GM12801 (cell line): ENCODE measurements around the gene GRID1.

ENCODE experiments used
- CTCF ChIP-seq: IDR thresholded peaks from one replicate; pipeline ENCODE4 v1.5.1; 2011; ENCODE audit warnings: control low read depth; ENCODE audit not compliant: insufficient read length; ENCODE audit errors: extremely low read depth

Gene GRID1

GRCh38 chr10:85604884-85605283 lies 761.7 kb downstream of the GRID1 start:
- no peak for TF ChIP-seq CTCF

- no peak for TF ChIP-seq CTCF
Measured at GRCh38 chr10:85604136-85604725, 762.4 kb downstream of the GRID1 start.

GRCh38 chr10:85603151-85603940 lies 763.2 kb downstream of the GRID1 start:
- TF ChIP-seq CTCF, result no peak

GRCh38 chr10:85602713-85603112 lies 763.9 kb downstream of the GRID1 start:
- TF ChIP-seq CTCF, result no peak

- no peak for TF ChIP-seq CTCF
Measured at GRCh38 chr10:85602306-85602705, 764.3 kb downstream of the GRID1 start.

- TF ChIP-seq CTCF, result no peak
Measured at GRCh38 chr10:85601526-85601925, 765.1 kb downstream of the GRID1 start.

GRCh38 chr10:85600744-85601081 lies 765.9 kb downstream of the GRID1 start:
- TF ChIP-seq CTCF, result no peak
